ENCODE results near the gene GSTM3. TPM values are rescaled to one million over a fixed set of nuclear protein-coding genes. Genes with fewer than 3 reads are reported as not detected.

GSTM3 gene
- total and polyA plus RNA-seq, 10 of the 15 experiments (the other 5 are each of a cell fraction or from before 2014, with no cell fraction given) = not detected

GRCh38 chr1:109765896-109766615 lies 25.2 kb upstream of the GSTM3 start:
- intact Hi-C loops (cut with micrococcal nuclease; ENCODE audit: unreplicated experiment) (no loop called here), in situ Hi-C loops (cut with MboI) (no loop called here)
- ChIA-PET CTCF (interaction anchor here (0.7 to 1.9 kb wide), 8 partner anchors 9 to 220 kb away, joined by 3 to 8 read pairs (median 4); partner anchors contain the start of gene AHCYL1), RAD21 (ENCODE audit: unreplicated experiment) (interaction anchor here (0.8 to 2.0 kb wide), 2 partner anchors 126 to 220 kb away, joined by 3 to 5 read pairs; no protein-coding TSS in a partner anchor), SMC1A (ENCODE audit: uncharacterized antibody, unreplicated experiment) (no interaction called here), POLR2A (no interaction called here)
- Histone ChIP-seq H3K27me3 (replicated peaks in 1 of 2; ENCODE audit: control insufficient read depth in 2 of 2, insufficient read depth in 2 of 2, low read length in 1 of 2) (no peaks in the 10 kb centered on the region; a peak in 1 of 4 replicates), H2AFZ (ENCODE audit: control insufficient read depth, low read depth, low read length) (no peak overlapping the region), H3K27ac (ENCODE audit: control insufficient read depth, insufficient read depth) (no peak overlapping the region), H3K4me3 (no peak overlapping the region), H4K20me1 (ENCODE audit: control insufficient read depth, insufficient read depth) (no peaks in the 10 kb centered on the region), H3K4me1 (ENCODE audit: control insufficient read depth, insufficient read depth, low read length) (no peaks in the 10 kb centered on the region), H3K9ac (ENCODE audit: control insufficient read depth, insufficient read depth, low read length) (no peak overlapping the region), H3K4me2 (ENCODE audit: control insufficient read depth, insufficient read depth) (no peak overlapping the region), H3K36me3 (ENCODE audit: control insufficient read depth in 2 of 2, insufficient read depth in 2 of 2, low read length in 1 of 2) (no peaks in the 10 kb centered on the region), H3K79me2 (ENCODE audit: control insufficient read depth, insufficient read depth, low read length) (no peaks in the 10 kb centered on the region), H3K9me3 (replicated peaks; ENCODE audit: control insufficient read depth, insufficient read depth, low read length) (no peaks in the 10 kb centered on the region)
- no TSS peak for BruUV-seq (replicated peaks)
- no peak for FAIRE-seq
- WGBS (ENCODE audit: insufficient coverage, insufficient replicate concordance, low lambda C conversion rate, missing lambda C conversion rate) = 56% methylated on average over 13 of the region's 13 CpGs
- DNase-seq (ENCODE audit: low read depth, low spot score) = no peak
- ATAC-seq = no peak
- TF ChIP-seq CBX5 (IDR thresholded peaks at IDR 0.05; ENCODE audit: low read depth) = no peak
- no peak for TF ChIP-seq NKRF (conservative IDR thresholded peaks at IDR 0.05)
- no peak for TF ChIP-seq ZZZ3 (IDR thresholded peaks at IDR 0.05; ENCODE audit: control insufficient read depth, insufficient read length, low read depth)
- TF ChIP-seq MEF2A (IDR thresholded peaks at IDR 0.05; ENCODE audit: insufficient read depth, low read depth, low read length) = no peak
- no peak for TF ChIP-seq BRCA1 (IDR thresholded peaks at IDR 0.05; ENCODE audit: low read depth, low read length)
- no peak for TF ChIP-seq HDAC6 (IDR thresholded peaks at IDR 0.05; ENCODE audit: unreplicated experiment)
- TF ChIP-seq ASH2L (IDR thresholded peaks at IDR 0.05; ENCODE audit: borderline replicate concordance, low read depth) = no peak
- no peak for TF ChIP-seq POU2F2 (IDR thresholded peaks at IDR 0.05; ENCODE audit: borderline replicate concordance, low read depth, low read length)
- no peak for TF ChIP-seq RELB (IDR thresholded peaks at IDR 0.05; ENCODE audit: low read depth)
- no peak for TF ChIP-seq ZBTB11 (CRISPR knock-in tag; IDR thresholded peaks at IDR 0.05)
- TF ChIP-seq EED (IDR thresholded peaks at IDR 0.05; ENCODE audit: low read depth) = no peak
- no peak for TF ChIP-seq NR2C1 (IDR thresholded peaks at IDR 0.05)

Measured in GM12878 (cell line).